Measurements from ENCODE around the gene CHMP2B.
A peak's percentile ranks its signal among the peaks of the same experiment; 100 is the strongest.

The CHMP2B gene

GRCh38 chr3:87260270-87260669 lies 33.2 kb downstream of the CHMP2B start:
- H3K4me3 ChIP-seq (replicated peaks; ENCODE audit: insufficient read depth, low read length) = no peak overlapping the region
- H3K27ac ChIP-seq (replicated peaks) = no peak overlapping the region
- peak in 1 of 2 experiments; percentile 37 for DNase-seq (ENCODE audit: low read depth in 1 of 2, low spot score in 1 of 2)
- TF ChIP-seq SPI1 (IDR thresholded peaks at IDR 0.05; ENCODE audit: borderline replicate concordance, low read depth) = no peak
- TF ChIP-seq CTCF (IDR thresholded peaks at IDR 0.05; ENCODE audit: insufficient read depth, low read length) = peak; percentile 49
- TF ChIP-seq GABPA (IDR thresholded peaks at IDR 0.05; ENCODE audit: low read depth) = no peak
- no peak for TF ChIP-seq REST (IDR thresholded peaks at IDR 0.05; ENCODE audit: insufficient replicate concordance, low read depth)
- no peak for TF ChIP-seq POLR2AphosphoS5 (IDR thresholded peaks at IDR 0.05; ENCODE audit: low read depth)
- H3K27me3 ChIP-seq (ENCODE audit: insufficient read depth, poor library complexity, severe bottlenecking) = no peaks in the 10 kb centered on the region

GRCh38 chr3:87261925-87262324 lies 34.8 kb downstream of the CHMP2B start:
- no peak for TF ChIP-seq GABPA (IDR thresholded peaks at IDR 0.05; ENCODE audit: low read depth)
- no peak overlapping the region for H3K27ac ChIP-seq (replicated peaks)
- no peaks in the 10 kb centered on the region for H3K27me3 ChIP-seq (ENCODE audit: insufficient read depth, poor library complexity, severe bottlenecking)
- no peak overlapping the region for H3K4me3 ChIP-seq (replicated peaks; ENCODE audit: insufficient read depth, low read length)
- no peak for DNase-seq (ENCODE audit: low read depth in 1 of 2, low spot score in 1 of 2)

GRCh38 chr3:87267953-87268645 lies 41.0 kb downstream of the CHMP2B start:
- DNase-seq (ENCODE audit: low read depth in 1 of 2, low spot score in 1 of 2) = no peak
- Histone ChIP-seq H3K27me3 (ENCODE audit: insufficient read depth, poor library complexity, severe bottlenecking) (no peaks in the 10 kb centered on the region), H3K4me3 (replicated peaks; ENCODE audit: insufficient read depth, low read length) (no peak overlapping the region), H3K27ac (replicated peaks) (no peak overlapping the region)
- no peak for TF ChIP-seq POLR2AphosphoS5 (IDR thresholded peaks at IDR 0.05; ENCODE audit: low read depth)
- no peak for TF ChIP-seq SPI1 (IDR thresholded peaks at IDR 0.05; ENCODE audit: borderline replicate concordance, low read depth)
- TF ChIP-seq CTCF (IDR thresholded peaks at IDR 0.05; ENCODE audit: insufficient read depth, low read length) = no peak
- TF ChIP-seq REST (IDR thresholded peaks at IDR 0.05; ENCODE audit: insufficient replicate concordance, low read depth) = no peak
- TF ChIP-seq GABPA (IDR thresholded peaks at IDR 0.05; ENCODE audit: low read depth) = no peak

GRCh38 chr3:87268646-87269211 lies 41.6 kb downstream of the CHMP2B start:
- TF ChIP-seq SPI1 (IDR thresholded peaks at IDR 0.05; ENCODE audit: borderline replicate concordance, low read depth) = no peak

GRCh38 chr3:87269723-87270122 lies 42.6 kb downstream of the CHMP2B start:
- TF ChIP-seq POLR2AphosphoS5 (IDR thresholded peaks at IDR 0.05; ENCODE audit: low read depth) (no peak), CTCF (IDR thresholded peaks at IDR 0.05; ENCODE audit: insufficient read depth, low read length) (no peak), REST (IDR thresholded peaks at IDR 0.05; ENCODE audit: insufficient replicate concordance, low read depth) (no peak), GABPA (IDR thresholded peaks at IDR 0.05; ENCODE audit: low read depth) (no peak), SPI1 (IDR thresholded peaks at IDR 0.05; ENCODE audit: borderline replicate concordance, low read depth) (no peak)
- H3K27me3 ChIP-seq (ENCODE audit: insufficient read depth, poor library complexity, severe bottlenecking) = no peaks in the 10 kb centered on the region
- H3K27ac ChIP-seq (replicated peaks) = no peak overlapping the region
- no peak overlapping the region for H3K4me3 ChIP-seq (replicated peaks; ENCODE audit: insufficient read depth, low read length)
- DNase-seq (ENCODE audit: low read depth in 1 of 2, low spot score in 1 of 2) = no peak

More at GRCh38 chr3:87268646-87269211, 41.6 kb downstream of the CHMP2B start:
- DNase-seq (ENCODE audit: low read depth in 1 of 2, low spot score in 1 of 2) = no peak
- Histone ChIP-seq H3K27ac (replicated peaks) (no peak overlapping the region), H3K27me3 (ENCODE audit: insufficient read depth, poor library complexity, severe bottlenecking) (no peaks in the 10 kb centered on the region), H3K4me3 (replicated peaks; ENCODE audit: insufficient read depth, low read length) (no peak overlapping the region)

Measured in HL-60 (cell line).